Measurements from ENCODE around the gene UBR2. TPM values are rescaled to one million over a fixed set of nuclear protein-coding genes. Genes with fewer than 3 reads are reported as not detected.

Gene UBR2
- total RNA-seq, 1 experiment from 2014 or later, result 20.1 TPM

GRCh38 chr6:42715871-42716270 lies 152.0 kb downstream of the UBR2 start:
- no peak for TF ChIP-seq CTCF (IDR thresholded peaks at IDR 0.05; ENCODE audit: unreplicated experiment)
- intact Hi-C loops (cut with micrococcal nuclease), result no loop called here
- H3K27ac Mint-ChIP-seq (ENCODE audit: low read depth, unreplicated experiment), result no peak overlapping the region
- no TSS peak for BruUV-seq (replicated peaks)
- ChIA-PET CTCF (interaction anchor here (0.6 kb wide), 1 partner anchor 8 kb away, joined by 3 read pairs; no protein-coding TSS in a partner anchor), POLR2A (interaction anchor here (0.6 to 1.3 kb wide), 2 partner anchors 11 to 31 kb away, joined by 3 to 5 read pairs; no protein-coding TSS in a partner anchor)
- no peak for DNase-seq (ENCODE audit: unreplicated experiment)
- peaks cover 6% of the 10 kb centered on the region for H3K4me1 Mint-ChIP-seq (ENCODE audit: insufficient read depth, unreplicated experiment)
- H3K27me3 Mint-ChIP-seq (ENCODE audit: insufficient read depth, unreplicated experiment), result peaks cover 7% of the 10 kb centered on the region
- no peak overlapping the region for H3K4me3 Mint-ChIP-seq (ENCODE audit: unreplicated experiment)
- H3K36me3 Mint-ChIP-seq (ENCODE audit: insufficient read depth, unreplicated experiment), result no peaks in the 10 kb centered on the region
- H3K9me3 Mint-ChIP-seq (ENCODE audit: unreplicated experiment), result peaks cover 11% of the 10 kb centered on the region

GRCh38 chr6:42720739-42721138 lies 156.9 kb downstream of the UBR2 start:
- Mint-ChIP-seq H3K36me3 (ENCODE audit: insufficient read depth, unreplicated experiment) (no peaks in the 10 kb centered on the region), H3K4me1 (ENCODE audit: insufficient read depth, unreplicated experiment) (no peaks in the 10 kb centered on the region), H3K9me3 (ENCODE audit: unreplicated experiment) (no peaks in the 10 kb centered on the region), H3K4me3 (ENCODE audit: unreplicated experiment) (no peak overlapping the region), H3K27ac (ENCODE audit: low read depth, unreplicated experiment) (no peak overlapping the region), H3K27me3 (ENCODE audit: insufficient read depth, unreplicated experiment) (peaks cover 20% of the 10 kb centered on the region)
- no peak for DNase-seq (ENCODE audit: unreplicated experiment)
- POLR2A ChIA-PET, result no interaction called here
- intact Hi-C loops (cut with micrococcal nuclease), result no loop called here
- CTCF ChIA-PET, result interaction anchor here (0.7 kb wide), 1 partner anchor 15 kb away, joined by 3 read pairs; no protein-coding TSS in a partner anchor
- TF ChIP-seq CTCF (IDR thresholded peaks at IDR 0.05; ENCODE audit: unreplicated experiment), result no peak
- BruUV-seq (replicated peaks), result no TSS peak

GRCh38 chr6:42722497-42722896 lies 158.7 kb downstream of the UBR2 start, which contains the start of gene PRPH2:
TSS of gene PRPH2 (minus strand) at chr6:42722597. CDS start at chr6:42722334, 263 bp downstream.
- no peak for DNase-seq (ENCODE audit: unreplicated experiment)
- Mint-ChIP-seq H3K4me1 (ENCODE audit: insufficient read depth, unreplicated experiment) (no peaks in the 10 kb centered on the region), H3K9me3 (ENCODE audit: unreplicated experiment) (no peaks in the 10 kb centered on the region), H3K27ac (ENCODE audit: low read depth, unreplicated experiment) (no peak within 1 kb of the TSS), H3K36me3 (ENCODE audit: insufficient read depth, unreplicated experiment) (no peaks in the 10 kb centered on the region), H3K4me3 (ENCODE audit: unreplicated experiment) (no peak within 1 kb of the TSS), H3K27me3 (ENCODE audit: insufficient read depth, unreplicated experiment) (peaks cover 20% of the 10 kb centered on the region)
- POLR2A ChIA-PET, result no interaction called here
- BruUV-seq (replicated peaks), result no TSS peak
- no peak for TF ChIP-seq CTCF (IDR thresholded peaks at IDR 0.05; ENCODE audit: unreplicated experiment)
- intact Hi-C loops (cut with micrococcal nuclease), result no loop called here
- CTCF ChIA-PET, result interaction anchor here (0.7 kb wide), 1 partner anchor 21 kb away, joined by 3 read pairs; no protein-coding TSS in a partner anchor

GRCh38 chr6:42724825-42725224 lies 161.0 kb downstream of the UBR2 start:
- Mint-ChIP-seq H3K36me3 (ENCODE audit: insufficient read depth, unreplicated experiment) (no peaks in the 10 kb centered on the region), H3K27me3 (ENCODE audit: insufficient read depth, unreplicated experiment) (peaks cover 20% of the 10 kb centered on the region), H3K4me3 (ENCODE audit: unreplicated experiment) (no peak overlapping the region), H3K4me1 (ENCODE audit: insufficient read depth, unreplicated experiment) (no peaks in the 10 kb centered on the region), H3K9me3 (ENCODE audit: unreplicated experiment) (no peaks in the 10 kb centered on the region), H3K27ac (ENCODE audit: low read depth, unreplicated experiment) (no peak overlapping the region)
- DNase-seq (ENCODE audit: unreplicated experiment), result no peak
- no peak for TF ChIP-seq CTCF (IDR thresholded peaks at IDR 0.05; ENCODE audit: unreplicated experiment)
- ChIA-PET CTCF (interaction anchor here (0.5 to 3.7 kb wide), 4 partner anchors 27 to 62 kb away, joined by 4 to 40 read pairs (median 4); no protein-coding TSS in a partner anchor), POLR2A (interaction anchor here (1.0 to 2.2 kb wide), 4 partner anchors 9 to 85 kb away, joined by 3 to 17 read pairs (median 4); partner anchors contain the start of gene TBCC)
- intact Hi-C loops (cut with micrococcal nuclease), result no loop called here
- no TSS peak for BruUV-seq (replicated peaks)
